Measurements from ENCODE around the gene GPR61.

Gene GPR61

GRCh38 chr1:109509176-109510134 lies 30.2 kb upstream of the GPR61 start, which contains the start of gene AMIGO1:
TSS of gene AMIGO1 (minus strand) at chr1:109509727. CDS start at chr1:109508912, 815 bp downstream.
- DNase-seq (ENCODE audit: low read depth): no peak

DNA sequence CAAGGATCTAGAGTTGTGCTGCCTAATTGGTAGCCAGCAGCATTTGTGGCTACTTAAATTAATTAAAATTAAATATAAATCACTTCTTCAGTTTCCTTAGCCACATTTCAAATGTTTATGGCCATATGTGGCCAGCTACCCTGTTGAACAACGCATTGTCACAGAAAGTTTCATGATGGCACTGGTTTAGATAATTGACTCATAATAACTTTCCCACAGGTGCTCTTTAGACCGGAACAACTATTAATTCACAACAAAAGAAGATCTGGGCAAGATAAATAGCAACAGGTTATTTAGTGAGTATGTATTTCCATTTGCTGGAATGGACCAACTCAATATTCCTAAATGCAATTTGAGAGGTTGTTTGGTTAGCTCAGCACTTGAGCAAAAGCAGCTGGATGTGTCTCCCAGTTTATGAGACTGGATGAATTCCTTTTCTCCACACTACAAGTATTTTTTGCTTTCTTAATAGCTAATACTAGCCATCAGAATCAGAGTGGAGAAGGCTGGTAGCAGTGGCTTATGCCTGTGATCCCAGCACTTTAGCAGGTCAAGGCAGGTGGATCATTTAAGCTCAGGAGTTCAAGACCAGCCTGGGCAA lies 26.5 kb upstream of the GPR61 start:
- peak; percentile 13 for DNase-seq (ENCODE audit: low read depth)

- no peak for DNase-seq (ENCODE audit: low read depth)
Observed at GRCh38 chr1:109514846-109515245, 24.8 kb upstream of the GPR61 start.

DNA sequence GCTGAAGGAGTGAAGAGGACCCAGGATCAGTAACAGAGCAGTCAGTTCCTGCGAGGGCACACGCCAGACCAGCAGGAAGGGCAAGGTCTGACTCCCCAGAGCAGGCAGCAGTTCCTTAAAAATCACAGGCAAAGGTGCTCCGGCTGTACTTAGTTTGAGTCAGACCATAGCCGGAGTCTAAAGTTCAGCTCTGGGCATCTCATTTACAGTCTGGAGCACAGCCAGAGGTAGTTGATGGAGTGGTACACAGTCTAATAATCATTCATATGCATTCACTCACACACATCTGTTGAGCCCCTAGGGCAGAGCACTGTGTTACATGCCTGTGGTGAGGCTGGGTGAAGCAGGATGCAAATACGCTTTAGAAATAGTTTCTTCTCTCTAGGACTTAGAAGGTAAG lies 22.8 kb upstream of the GPR61 start:
- peak; percentile 17 for DNase-seq (ENCODE audit: low read depth)

DNA sequence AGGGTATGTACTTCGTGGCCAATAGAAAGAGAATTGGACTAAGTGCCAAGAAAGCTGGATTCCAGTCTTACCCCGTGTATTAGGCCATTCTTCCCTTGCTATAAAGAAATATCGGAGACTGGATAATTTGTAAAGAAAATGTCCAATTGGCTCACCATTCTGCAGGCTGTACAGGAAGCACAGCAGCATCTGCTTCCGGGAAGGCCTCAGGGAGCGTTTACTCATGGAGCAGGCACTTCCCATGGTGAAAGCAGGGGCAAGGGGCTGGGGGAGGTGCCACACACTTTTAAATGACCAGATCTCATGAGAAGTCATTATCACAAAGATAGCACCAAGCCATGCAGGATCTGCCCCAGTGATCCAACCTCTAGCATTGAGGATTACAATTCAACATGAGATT lies 22.3 kb upstream of the GPR61 start:
- DNase-seq (ENCODE audit: low read depth): no peak

- no peak for DNase-seq (ENCODE audit: low read depth)
Observed at GRCh38 chr1:109521002-109521951, 18.4 kb upstream of the GPR61 start.

DNA sequence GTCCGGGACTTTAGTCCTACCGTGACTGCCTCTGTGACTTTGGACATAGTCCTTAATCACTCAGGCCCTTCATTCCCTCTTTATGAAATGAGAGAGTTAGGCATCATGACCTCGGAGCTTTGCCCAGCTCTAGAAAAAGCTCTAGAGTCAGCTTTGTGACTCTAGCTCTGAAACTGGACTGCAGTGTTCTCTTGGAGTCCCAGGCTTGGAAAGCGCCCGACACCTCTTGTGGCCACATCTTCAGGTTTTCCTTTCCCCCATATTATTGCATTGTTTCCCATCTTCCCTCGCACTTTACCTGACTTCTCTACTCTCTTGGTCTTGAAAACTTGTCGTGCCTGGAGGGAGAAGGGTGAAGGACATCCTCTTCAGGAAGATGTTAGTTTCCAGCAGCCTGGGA lies 17.6 kb upstream of the GPR61 start:
- no peak for DNase-seq (ENCODE audit: low read depth)

DNA sequence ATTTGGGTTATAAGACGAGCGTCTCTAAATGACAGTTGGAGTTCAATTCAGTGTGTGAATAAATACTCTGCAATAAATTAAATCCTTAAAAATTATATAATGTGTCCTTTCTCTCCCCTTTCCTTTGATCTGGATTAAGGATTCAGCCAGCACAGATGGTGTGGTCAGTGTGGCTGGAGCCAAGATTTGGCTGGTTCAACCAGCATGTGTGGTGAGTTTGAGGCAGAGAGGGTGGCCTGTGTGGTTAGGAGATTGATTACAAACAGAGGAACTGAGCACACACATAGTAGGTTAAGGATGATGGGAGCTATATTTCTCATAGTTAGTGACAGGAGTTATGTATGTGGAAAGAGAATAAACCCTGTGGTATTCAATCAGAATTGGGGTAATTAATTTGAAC lies 16.0 kb upstream of the GPR61 start:
- no peak for DNase-seq (ENCODE audit: low read depth)

DNA sequence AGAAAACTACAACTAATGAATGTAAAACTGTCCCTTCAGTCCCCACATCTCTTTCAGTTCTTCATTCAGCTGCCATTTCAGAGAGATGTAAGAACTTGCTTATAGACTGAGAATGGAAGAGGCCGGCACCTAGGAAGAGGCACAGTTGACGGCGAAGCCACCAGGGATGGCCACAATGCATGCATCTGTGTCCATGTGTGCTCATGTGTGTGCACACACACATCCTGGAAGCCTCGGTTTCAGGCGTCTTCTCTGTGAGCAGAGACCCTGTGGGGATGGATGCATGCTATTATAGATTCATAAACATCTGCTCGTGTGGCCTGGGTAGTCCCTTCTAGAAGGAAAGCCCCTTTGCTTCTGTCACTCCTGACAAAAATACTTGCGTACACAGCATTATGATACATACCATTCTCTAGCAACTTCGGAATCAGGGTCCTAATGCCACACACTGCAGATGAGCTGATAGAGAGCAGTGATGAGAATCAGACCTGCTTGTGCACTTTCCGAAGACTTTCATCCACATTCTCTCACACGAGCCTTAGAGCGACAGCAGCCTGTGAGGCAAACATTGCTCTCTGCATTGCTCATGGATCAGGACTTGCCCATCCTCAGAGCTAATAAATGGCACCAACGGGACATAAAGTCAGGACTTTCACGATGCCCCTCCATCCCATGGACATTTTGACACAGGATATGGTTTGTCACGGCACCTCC lies 12.4 kb upstream of the GPR61 start:
- no peak for DNase-seq (ENCODE audit: low read depth)

GRCh38 chr1:109527846-109528695 lies 11.6 kb upstream of the GPR61 start:
- DNase-seq (ENCODE audit: low read depth): no peak

- DNase-seq (ENCODE audit: low read depth): no peak
Observed at GRCh38 chr1:109528712-109529111, 11.0 kb upstream of the GPR61 start.

GRCh38 chr1:109529881-109530456 lies 9.7 kb upstream of the GPR61 start:
- peak; percentile 14 for DNase-seq (ENCODE audit: low read depth)

DNA sequence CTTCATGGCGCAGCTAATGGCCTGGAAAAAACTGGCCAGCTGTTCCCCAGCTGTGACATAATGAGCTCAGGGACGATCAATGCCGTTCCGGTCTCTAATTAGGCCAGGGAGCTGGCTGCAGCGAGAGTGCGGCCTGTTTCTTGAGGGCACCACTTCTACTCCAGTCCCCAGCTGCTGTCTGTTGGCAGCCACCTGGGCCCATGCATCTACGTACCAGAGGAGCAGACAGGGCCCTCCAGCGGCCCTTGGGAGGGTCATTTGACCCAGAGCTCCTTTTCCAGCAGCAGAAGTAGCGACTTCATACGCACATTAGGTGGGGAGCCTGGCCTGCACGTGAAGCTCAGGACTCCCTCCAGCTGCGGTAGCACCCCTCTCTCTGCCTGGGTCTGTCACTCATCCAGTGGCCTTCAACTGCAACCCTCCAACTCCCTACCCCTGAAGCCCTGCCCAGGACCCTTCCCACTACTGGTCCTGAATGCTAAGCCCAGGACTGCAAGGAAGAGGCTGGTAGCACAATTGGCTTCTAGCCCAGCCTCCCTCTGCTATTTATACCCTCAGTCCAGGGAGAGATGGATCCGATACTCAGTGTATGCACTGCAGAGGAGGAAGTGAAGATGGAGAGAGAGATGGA lies 9.1 kb upstream of the GPR61 start:
- DNase-seq (ENCODE audit: low read depth): no peak

GRCh38 chr1:109531380-109531779 lies 8.3 kb upstream of the GPR61 start:
- DNase-seq (ENCODE audit: low read depth): no peak

- no peak for DNase-seq (ENCODE audit: low read depth)
Observed at GRCh38 chr1:109531826-109532364, 7.8 kb upstream of the GPR61 start.

- peak; percentile 62 for DNase-seq (ENCODE audit: low read depth)
Observed at GRCh38 chr1:109532365-109533136, 7.1 kb upstream of the GPR61 start.

DNA sequence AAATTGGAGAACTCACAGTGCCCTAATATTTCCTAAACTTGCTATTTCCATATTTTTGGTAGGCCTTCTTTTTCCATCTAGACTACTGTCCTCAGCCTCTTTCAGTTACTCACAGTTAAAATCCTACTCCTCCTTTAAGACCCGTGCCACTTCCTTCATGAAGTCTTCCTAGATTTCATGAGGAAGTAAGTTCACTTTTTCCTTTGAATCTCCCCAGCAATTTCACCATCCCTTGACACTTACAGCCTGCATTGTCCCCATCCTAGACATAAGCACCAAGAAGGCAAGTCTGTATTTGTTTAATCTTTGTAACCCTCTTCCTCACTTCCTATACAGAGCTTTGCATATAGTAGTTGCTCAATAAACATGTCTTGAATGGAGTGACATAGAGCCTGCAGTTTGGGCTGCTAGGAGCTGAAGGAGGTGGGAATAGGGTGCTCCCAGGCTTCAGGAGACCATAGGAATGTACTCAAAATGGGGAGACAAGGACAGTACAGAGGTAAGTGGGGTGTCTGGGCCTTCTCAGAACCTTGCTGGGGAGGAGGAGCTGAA lies 5.3 kb upstream of the GPR61 start:
- DNase-seq (ENCODE audit: low read depth): no peak

DNA sequence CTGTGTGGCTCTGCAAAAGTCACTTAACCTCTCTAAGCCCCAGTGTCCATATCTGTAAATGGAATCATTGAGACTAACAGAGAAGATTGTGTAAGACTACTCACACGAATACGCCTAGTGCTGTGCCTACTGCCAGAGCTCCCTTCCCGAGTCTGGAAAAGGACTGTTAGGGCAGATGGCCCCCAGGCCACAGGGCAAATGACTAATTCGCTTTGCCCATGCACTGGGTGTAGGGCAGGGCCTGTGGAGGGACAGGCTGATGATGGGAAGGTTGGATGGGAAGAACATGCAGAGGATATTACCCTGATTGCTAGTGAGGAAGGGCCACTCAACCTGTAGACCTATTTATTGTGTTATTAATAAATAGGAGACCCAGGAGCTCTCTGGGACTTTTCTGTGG lies 4.2 kb upstream of the GPR61 start:
- no peak for DNase-seq (ENCODE audit: low read depth)

Data from fibroblast of gingiva (primary cell).